GM21717 (cell line): ENCODE data around the gene TMX1.

Source experiments
- ATAC-seq: cut with Tn5 transposase; IDR thresholded peaks from one replicate; pipeline ENCODE4 v1.9.1; 2021; ENCODE audit warnings: mild to moderate bottlenecking, moderate library complexity; ENCODE audit not compliant: unreplicated experiment

The TMX1 gene

DNA sequence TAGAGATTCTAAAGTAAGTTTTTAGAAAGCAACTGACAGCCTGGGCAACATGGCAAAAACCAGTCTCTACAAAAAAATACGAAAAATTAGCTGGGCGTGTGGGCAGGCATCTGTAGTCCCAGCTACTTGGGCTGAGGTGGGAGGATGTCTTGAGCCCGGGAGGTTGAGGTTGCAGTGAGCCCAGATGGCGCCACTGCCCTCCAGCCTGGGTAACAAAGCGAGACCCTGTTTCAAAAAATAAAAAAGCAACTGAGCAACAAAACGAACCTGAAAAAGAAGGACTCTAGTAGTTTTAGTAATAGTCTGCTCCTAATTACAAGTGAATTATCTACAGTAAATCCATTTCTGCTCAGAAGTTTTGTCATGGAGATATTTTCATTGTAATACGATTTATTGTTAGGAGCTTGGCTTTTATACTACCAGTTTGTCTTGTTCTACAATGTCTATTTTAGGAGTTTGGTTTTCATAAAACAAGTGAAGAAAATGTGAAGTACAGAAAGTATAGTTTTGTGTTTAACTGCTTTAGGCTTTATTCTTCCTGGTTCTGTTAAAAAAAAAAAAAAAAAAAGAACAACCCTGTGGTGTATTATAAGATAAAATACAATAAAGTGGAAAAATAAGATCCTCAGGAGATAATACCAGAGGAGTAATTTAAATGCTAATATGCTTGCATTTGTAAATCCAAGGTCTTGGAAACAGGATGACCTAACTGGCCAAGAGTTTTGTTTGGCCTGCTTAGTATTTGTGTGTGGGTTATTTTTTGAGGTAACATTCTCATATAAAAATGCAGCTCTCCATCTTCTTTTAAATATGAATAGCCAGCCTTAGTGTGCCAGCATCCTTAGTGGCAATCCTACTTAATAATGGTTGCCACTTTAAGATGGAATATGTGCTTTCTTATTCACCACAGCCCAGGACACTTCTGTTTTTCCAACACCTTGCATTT lies 2.8 kb downstream of the TMX1 start:
- no peak for ATAC-seq

DNA sequence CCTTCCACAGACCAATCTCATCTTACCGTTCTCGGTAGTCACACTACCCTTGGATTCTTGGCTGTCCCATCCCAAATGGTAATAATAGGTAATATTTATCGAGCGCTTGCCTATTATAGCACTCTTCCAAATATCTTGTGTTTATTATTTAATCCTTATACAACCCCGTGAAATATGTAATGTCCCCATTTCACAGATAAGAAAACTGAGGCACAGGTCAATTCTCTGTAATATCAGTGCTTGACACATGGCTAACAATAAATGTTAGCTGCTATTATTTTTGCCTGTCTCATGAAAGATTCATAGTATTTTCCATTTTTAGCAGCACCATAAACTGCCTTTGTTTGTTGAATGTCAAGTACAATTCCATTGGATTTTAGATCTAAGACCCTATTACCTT lies 4.5 kb downstream of the TMX1 start:
- ATAC-seq = no peak

DNA sequence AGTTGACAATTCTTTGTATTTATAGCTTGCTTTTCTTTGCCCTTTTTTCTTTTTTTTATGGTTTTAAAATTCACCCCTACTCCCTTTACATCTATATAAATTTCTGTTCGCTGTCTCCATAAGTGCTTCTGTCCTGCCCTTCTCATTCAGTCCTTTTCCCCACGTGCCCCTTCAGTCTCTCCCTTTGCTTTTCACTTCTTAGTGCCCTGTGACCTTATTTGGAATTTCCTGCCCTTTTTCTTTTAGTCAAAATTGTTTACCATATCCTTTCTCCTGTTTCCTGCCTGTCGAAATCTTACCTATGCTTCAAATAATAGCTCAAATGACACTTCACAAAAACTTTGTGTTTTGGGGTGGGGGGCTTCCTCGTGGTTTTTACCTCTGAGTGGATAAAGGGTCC lies 6.0 kb downstream of the TMX1 start:
- ATAC-seq = no peak

DNA sequence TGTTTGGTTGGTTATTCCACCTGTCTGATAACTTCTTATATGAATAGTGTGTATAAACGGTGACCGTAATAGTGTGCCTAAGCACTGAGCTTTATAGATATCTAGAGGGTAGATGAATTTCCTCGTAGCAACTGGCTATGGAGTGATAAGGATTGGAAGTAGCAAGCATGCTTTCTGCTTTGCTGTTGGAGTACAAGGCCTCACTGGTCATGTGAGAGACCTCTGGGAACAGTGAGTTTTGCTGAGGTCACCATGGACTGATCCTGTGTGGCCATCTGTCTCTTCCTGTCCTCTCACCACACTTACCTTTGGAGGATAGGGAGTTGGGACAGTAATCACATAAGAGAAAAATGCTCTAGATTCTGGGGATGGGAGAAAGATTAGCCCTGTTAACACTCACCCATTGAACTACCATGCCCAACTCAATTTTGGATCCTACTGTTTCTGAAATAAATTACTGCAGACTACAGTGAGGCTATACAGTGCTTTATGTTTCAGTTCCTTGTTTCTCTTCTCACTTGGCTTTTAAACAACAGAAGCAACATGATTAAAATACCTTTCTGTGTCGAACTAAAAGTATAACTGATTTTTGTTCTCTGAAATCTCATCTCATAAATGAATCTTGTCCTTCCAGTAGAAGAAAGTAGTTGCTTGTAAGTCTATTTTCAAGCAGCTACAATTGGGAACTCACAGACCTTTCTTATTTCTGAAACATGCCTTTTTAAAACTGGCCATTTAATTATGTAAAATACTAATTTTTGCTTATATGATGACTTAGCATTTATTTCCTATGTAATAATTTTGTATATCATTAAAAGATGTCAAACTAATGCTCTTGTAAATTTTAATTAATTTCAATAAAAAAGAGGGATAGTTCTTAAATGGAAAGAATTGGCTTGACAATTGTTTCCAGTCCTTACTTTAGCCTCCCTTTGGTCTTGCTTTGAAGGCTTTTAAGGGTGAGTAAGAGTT lies 8.3 kb downstream of the TMX1 start:
- peak; percentile 68 for ATAC-seq

DNA sequence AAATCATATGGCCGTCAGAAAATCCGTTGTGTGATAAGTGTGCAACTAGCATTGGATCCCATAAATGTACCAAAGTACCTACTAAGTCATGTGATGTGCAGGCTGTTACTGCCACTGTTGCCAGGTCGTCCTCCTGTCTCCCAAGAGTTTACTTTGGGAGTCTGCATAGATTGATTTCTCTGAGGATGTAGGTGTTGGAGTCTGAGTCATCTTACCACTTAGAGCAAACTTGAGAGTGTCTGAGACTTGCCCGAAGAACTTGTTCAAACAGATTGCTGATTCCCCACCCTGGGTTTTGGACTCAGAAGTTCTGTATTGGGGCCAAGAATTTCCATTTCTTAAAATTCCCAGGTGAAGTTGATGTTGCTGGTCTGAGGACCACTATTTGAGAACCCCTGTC lies 11.4 kb downstream of the TMX1 start:
- no peak for ATAC-seq

DNA sequence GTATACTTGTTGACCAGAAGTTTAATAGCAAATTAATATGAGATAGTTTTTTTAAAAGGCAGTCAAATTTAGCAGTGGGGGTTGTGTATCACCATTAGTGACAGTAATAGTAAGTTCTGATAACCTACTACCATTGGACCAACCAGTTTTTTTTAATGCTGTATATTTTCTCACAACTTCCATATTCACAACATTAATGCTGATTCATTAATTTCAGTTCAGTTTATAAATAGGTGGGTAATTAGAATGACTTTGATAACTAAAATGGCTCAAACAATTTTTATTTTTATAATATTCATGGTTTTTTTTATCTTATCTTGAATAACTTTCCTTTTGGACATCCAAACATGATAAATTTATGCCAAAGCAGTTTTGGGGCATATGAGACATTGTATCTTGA lies 13.8 kb downstream of the TMX1 start:
- no peak for ATAC-seq

DNA sequence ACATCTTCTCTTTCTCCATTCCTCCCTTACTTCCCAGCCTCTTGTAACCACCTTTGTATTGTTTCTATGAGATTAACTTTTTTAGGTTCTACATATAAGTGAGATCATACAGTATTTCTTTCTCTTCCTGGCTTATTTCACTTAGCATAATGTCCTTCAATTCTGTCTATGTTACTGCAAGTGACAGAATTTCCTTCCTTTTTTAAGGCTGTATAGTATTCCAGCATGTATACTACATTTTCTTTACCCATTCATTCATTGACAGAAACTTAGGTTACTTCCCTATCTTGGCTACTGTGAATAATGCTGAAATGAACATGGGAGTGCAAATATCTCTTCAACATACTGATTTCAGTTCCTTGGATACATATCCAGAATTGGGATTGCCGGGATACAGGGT lies 18.2 kb downstream of the TMX1 start:
- no peak for ATAC-seq

DNA sequence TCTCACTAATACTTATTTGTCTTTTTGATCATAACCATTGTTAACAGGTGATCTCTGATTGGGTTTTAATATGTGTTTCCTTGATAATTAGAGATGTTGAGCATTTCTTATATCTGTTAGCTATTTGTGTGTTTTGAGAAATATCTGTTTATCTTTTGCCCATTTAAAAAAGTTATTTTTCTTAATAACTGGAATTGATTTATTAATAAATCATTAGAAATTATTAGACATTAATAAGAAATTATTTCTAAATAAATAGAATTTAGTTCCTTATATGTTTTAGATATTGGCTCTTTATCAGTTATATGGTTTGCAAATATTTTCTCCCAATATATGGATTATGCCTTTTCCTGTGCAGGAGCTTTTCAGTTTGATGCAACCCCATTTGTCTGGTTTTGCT lies 18.7 kb downstream of the TMX1 start:
- ATAC-seq = no peak

DNA sequence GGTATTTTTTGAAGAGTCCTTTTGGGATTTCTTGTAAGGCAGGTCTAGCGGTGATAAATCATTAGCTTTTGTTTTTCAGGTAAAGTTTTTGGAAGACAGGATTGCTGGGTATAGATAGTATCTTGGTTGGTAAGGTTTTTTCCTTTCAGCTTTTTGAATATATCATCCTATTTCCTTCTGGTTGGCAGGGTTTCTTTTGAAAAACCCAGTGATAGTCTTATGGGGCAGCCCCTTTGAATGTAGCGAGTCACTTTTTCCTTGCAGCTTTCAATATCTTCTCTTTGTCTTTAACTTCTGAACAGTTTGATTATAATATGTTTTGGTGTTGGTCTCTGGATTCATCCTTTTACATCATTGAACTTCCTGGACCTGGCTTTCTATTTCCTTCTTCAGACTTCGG lies 20.2 kb downstream of the TMX1 start:
- no peak for ATAC-seq

DNA sequence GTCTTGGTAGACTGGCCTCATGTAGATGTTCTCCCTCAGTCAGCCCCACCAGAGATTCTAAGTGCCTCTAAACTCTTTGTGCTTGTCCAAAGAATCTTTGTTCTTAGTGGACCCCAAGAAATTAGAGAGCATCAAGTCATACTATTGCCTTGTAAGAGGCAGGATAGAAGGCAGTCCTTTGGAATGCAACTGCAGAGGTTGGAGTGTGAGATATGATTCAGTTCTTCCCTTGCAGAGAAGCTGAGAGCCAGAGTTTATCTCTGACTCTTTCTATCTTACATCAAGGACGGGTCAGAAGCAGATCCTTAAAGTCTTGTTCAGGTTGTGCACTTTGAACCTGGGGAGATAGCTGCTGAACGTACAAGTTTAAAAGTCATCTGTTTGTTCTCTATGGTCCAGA lies 21.1 kb downstream of the TMX1 start:
- no peak for ATAC-seq

DNA sequence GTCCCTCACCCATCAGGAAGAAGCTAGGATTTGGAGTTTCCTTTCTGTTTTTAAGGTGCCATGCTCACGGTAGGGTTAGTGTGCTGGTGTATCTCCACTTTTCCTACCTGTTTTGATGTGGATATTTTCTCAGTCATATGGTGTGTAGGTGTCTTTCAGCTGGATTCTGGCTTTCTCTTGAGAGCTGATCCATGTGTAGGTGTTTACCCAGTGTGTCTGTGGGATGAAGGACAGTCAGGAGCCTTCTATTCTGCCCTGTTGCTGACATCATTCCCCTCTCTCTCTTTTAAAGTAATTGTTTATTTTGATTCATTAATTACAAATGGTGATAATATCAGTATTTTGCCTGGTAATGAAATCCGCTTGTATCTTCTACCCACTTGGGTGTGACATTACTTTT lies 22.8 kb downstream of the TMX1 start:
- ATAC-seq = no peak

DNA sequence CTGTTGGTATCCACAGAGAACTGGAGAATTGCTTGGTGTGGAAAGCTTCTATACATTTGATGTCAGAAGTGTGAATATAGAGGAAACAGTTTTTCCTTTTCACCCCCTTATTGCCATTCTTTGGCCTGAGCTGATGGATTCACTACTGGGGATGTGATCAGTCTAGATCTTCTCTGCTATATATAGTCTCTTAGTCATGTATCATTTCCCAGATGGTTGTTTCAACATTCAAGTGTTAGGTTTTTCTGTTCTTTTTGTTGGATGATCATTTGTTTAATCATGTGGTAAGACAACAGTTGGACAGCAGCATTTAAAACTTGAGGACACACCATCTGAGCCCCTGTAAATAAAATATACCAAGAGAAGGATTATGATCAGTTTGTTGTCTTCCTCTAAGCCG lies 29.6 kb downstream of the TMX1 start:
- no peak for ATAC-seq

DNA sequence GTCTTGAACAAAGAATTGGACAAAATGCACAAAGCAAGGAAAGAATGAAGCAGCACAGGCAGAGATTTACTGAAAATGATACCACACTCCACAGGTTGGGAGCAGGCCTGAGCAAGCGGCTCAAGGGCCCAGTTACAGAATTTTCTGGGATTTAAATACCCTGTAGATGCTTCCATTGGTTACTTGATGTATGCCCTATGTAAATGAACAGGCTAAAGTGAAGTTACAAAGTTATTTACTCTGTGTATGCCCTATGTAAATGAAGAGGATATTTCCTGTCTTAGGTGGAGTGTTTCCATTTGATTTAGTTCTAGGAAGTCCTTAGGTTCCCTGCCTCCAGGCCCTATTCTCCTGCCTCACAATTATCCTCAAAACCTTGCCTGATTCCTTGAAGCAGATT lies 36.6 kb downstream of the TMX1 start:
- ATAC-seq = no peak

DNA sequence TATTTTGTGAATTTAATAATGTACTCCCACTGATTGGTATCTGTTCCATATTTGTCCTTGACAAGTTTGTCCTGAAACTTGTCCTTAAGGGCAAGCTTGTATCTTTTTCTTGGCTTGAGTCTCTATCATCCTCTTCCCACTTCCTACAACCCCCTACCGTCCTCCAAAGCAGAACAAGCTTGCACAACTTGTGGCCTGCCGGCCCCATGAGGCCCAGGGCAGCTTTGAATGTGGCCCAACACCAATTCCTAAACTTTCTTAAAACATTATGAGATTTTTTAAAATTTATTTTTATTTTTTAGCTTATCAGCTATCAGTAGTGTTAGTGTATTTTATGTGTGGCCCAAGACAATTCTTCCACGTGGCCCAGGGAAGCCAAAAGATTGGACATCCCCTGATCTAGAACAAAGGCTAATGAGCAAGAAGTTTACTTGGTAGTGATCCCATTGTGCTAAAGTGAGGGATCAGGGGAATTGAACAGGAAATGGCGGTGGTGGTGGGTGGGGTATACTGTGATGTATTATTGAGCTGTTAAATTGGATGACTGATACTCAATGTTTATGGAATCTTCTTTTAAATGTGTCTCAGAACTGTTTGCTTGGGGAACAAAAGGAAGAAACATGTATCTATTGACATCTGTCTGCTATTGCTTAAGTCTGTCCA lies 37.8 kb downstream of the TMX1 start:
- no peak for ATAC-seq

DNA sequence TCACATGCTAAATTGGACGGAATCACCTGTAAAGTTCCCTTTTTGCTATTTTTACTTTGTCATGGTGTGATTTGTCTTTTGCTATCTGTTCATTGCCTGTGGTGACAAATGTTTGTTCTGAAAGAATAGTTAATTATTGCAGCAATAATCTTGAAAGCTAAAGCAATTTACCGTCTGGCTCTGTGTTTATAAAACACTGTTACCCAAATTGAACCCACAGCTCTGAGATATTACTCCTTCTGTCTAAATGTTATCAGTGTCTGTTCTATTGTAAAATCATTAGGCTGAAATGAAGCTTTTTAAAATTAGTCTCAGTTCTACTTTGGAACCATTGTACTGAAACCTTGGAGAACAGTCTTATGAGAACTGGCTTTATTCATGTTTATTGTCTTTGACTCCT lies 42.5 kb downstream of the TMX1 start:
- no peak for ATAC-seq

DNA sequence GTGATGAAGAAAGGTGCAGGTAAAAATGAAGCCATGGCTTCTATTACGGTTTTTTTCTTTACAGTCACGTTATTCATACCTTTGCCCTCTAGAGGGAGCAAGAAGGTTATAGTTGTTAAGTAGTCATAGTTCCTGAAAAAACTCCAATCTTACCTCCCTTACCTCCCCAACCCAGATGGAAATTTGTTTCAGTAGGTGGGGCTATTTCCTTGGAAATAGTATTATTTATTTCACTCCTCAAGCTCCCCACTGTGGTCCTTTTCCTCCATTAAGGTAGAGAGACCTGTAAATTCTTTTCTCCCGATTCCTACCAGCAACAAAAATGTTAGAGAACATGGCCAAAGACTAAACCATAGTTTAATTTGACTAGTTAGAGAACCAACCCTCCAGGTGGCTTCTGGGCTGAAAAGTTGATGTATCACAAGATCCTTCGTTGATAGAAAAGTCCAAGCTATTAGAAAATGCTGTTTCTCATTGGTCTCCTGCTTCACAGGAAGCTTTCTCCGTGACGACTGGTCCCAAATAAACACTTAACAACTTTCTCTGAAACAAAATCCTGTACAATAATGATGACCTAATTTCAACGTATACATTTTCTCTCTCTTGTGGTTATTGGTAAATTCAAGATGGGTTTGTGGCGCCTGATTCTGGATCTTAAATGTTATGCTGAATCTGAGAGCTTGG lies 43.5 kb downstream of the TMX1 start:
- no peak for ATAC-seq

DNA sequence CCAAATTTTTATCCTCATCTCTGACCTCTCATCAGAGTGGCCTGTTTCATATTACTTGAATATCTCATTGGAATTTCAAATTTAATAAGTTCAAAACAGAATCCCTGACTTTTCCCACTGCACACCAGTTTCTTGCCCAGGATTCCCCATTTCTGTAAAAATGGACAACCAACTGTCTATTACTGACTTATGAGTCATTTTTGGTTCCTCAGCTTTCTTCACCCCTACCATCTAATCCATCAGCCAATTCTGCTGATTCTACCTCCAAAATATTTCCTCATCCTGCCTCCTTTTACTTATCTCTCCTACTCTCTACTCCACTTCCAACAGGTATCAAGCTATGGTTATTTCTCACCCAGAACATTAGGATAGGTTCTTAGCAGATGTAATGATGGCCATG lies 44.2 kb downstream of the TMX1 start:
- ATAC-seq = no peak

DNA sequence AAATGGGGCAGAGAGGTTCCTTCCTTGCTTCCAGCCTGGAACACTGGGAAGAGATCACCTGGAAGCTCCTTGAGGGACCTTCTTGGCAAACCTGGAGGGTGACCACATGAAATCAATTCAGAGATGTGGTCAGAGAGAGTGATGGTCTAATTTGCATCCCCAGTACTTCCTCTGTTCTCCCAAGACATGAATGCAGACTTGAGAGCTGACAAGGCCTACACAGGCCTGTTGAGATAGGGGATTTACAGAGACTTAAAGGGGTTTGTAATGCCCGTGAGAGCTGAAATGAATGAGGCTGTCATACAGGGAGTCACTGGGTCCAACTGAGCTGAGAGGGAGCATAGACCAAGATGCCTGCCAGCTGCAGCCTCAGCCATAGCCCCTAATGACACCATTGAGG lies 45.1 kb downstream of the TMX1 start:
- no peak for ATAC-seq

DNA sequence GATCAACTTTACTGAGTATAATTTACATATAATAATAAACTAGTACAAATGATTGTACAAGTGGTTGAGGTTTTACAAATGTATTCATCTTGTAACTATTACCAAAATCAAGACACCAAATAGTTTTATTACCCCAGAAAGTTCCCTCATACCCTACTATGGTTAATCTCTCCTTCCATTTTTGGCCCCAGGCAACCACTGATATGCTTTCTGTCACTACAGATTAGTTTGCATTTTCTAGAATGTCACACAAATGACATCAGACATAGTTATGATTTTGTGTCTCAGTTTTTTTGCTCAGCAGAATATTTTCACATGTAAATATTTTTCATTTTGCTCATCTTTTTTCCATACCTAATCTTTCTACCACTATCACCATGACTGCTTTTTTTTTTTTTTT lies 49.1 kb downstream of the TMX1 start:
- ATAC-seq = no peak

DNA sequence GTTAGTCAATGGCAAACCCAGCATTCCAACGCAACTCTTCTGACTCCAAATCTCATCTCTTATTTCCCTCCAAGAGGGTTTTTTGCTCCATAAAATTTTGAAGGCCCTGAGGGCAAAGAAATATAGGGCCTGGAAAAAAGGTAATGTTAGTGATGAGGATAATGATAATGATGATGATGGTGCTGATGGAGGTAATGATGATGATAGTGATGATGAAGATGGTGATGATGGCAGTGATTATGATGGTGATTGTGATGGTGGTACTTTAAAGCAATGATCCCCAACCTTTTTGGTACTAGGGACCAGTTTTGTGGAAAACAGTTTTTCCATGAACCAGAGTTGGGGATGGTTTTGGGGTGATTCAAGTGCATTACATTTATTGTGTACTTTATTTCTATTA lies 50.1 kb downstream of the TMX1 start:
- ATAC-seq = no peak

DNA sequence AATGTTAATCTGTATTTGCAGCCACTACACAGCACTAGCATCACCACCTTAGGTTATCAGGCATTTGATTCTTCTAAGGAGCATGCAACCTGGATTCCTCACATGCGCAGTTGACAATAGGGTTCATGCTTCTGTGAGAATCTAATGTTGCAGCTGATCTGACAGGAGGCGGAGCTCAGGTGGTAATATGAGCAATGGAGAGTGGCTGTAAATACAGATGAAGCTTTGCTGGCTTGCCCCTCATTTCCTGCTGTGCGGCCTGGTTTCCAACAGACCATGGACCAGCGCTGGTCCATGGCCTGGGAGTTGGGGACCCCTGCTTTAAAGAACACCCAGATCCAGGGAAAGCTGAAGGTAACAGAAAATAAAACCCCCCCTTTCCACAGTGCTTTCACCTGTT lies 51.0 kb downstream of the TMX1 start:
- no peak for ATAC-seq
